Muscle of arm (tissue), 14 donors: ENCODE measurements around the gene ANXA9. TPM values are rescaled to one million over a fixed set of nuclear protein-coding genes. Genes with fewer than 3 reads are reported as not detected.

ENCODE experiments used
- DNase-seq: peaks from one replicate; pipeline ENCODE4 v3.0.0-alpha.2; 2013
- long read RNA-seq, 11 donors: transcript quantifications; one replicate each; lab custom pipeline, GENCODE V29; 2026
- polyA plus RNA-seq, 12 donors: library from polyadenylated mRNA; unstranded; fragments of 120-200 nt; gene quantifications; one replicate each; pipeline ENCODE4 v1.2.1, GENCODE V29; 2013; ENCODE audit not compliant: insufficient read length in 12 of 12

ANXA9 gene, protein sequence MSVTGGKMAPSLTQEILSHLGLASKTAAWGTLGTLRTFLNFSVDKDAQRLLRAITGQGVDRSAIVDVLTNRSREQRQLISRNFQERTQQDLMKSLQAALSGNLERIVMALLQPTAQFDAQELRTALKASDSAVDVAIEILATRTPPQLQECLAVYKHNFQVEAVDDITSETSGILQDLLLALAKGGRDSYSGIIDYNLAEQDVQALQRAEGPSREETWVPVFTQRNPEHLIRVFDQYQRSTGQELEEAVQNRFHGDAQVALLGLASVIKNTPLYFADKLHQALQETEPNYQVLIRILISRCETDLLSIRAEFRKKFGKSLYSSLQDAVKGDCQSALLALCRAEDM
- polyA plus RNA-seq, result 1 to 10 TPM in 10 of 12 donors, not detected in 2; 1.7 to 5.3 (median 3.2) TPM
- long read RNA-seq, donor 1, partial matches to known transcripts, result 5 of 5 reads
- long read RNA-seq, donor 1, other reads (novel, unspliced or antisense), result 0 of 5 reads
- long read RNA-seq, donor 2, result 0 reads
- long read RNA-seq, donor 3, result 0 reads
- long read RNA-seq, donor 4, partial matches to known transcripts, result 5 of 5 reads
- long read RNA-seq, donor 4, other reads (novel, unspliced or antisense), result 0 of 5 reads
- long read RNA-seq, donor 5, result 0 reads
- long read RNA-seq, donor 6, result 0 reads
- long read RNA-seq, donor 7, result 0 reads
- long read RNA-seq, donor 8, result 0 reads
- long read RNA-seq, donor 9, result 0 reads
- long read RNA-seq, donor 10, result 0 reads
- long read RNA-seq, donor 11, result 0 reads

- DNase-seq, result no peak
Observed at GRCh38 chr1:150981805-150982712, at the start of gene ANXA9. ANXA9 (plus strand) TSS chr1:150982292; CDS start chr1:150983106, 814 bp downstream.

DNA sequence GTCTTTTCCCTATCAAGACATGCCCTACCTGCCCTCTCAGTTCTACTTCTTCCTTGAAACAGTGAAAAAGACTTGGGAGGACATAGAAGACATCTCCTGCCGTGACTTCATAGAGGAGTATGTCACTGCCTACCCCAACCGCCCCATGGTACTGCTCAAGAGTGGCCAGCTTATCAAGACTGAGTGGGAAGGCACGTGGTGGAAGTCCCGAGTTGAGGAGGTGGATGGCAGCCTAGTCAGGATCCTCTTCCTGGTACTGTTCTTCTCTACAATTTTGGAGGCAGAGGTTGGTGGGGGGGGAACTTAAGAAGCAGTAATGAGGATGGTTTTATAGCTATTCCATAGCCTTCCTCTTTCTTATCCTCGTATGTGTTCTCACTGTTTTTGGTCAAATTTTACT is 37.2 kb upstream of the ANXA9 start:
- DNase-seq, result no peak

DNA sequence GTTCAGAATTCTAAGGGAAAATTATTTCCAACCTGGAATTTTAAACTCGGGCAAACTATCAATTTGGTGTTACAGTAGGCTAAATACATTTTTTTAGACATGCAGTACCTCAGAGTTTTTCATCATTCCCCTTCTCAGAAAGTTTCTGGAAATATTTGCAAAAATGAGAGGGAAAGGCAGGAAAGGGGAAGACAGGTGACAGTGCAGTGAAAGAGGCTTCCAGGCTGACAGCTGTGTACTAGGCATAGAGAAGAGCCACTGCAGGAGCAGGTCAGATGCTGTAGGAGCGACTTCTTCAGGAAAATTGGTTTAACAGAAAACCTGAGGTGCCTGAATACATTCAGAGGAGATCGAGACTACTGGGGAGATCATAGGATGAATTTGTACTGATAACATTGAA is 27.4 kb upstream of the ANXA9 start:
- DNase-seq, result no peak

DNA sequence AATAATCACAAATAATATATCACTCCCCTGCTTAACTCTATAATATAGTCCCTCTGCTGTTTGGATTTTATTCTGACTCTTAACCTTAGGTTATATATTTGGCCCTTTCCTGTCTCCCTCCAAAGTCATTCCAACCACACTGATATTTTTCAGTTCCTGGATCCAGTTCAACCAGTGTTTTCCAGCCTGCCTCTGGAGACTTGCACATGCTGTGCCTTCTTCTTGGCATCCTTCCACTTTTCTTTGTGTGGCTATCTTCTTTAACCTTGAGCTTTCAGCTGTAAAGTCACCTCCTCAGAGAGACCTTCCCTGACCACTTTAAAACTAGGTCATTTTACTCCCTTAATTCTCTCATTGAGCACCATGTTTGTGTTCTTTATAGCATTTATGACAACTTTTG is 26.8 kb upstream of the ANXA9 start:
- DNase-seq, result no peak

DNA sequence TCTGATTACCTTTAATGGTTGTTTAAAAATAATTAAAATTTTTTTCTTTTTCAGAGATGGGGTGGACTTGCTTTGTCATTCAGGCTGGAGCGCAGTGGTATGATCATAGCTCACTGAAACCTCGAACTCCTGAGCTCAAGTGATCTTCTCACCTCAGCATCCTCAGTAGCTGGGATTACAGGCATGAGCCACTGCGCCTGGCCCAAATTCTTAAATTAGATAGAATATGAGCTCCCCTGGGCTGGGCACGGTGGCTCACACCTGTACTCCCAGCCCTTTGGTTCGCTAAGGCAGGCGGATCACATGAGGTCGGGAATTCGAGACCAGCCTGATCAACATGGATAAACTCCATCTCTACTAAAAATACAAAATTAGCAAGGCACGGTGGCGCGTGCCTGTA is 24.4 kb upstream of the ANXA9 start:
- no peak for DNase-seq

DNA sequence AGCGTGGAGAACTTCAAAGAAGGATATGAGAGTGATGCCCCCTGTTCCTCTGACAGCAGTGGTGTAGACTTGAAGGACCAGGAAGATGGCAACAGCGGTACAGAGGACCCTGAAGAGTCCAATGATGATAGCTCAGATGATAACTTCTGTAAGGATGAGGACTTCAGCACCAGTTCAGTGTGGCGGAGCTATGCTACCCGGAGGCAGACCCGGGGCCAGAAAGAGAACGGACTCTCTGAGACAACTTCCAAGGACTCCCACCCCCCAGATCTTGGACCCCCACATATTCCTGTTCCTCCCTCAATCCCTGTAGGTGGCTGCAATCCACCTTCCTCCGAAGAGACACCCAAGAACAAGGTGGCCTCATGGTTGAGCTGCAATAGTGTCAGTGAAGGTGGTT is 21.4 kb upstream of the ANXA9 start:
- DNase-seq, result no peak

- DNase-seq, result no peak
Observed at GRCh38 chr1:150961756-150962155, 20.3 kb upstream of the ANXA9 start.

DNA sequence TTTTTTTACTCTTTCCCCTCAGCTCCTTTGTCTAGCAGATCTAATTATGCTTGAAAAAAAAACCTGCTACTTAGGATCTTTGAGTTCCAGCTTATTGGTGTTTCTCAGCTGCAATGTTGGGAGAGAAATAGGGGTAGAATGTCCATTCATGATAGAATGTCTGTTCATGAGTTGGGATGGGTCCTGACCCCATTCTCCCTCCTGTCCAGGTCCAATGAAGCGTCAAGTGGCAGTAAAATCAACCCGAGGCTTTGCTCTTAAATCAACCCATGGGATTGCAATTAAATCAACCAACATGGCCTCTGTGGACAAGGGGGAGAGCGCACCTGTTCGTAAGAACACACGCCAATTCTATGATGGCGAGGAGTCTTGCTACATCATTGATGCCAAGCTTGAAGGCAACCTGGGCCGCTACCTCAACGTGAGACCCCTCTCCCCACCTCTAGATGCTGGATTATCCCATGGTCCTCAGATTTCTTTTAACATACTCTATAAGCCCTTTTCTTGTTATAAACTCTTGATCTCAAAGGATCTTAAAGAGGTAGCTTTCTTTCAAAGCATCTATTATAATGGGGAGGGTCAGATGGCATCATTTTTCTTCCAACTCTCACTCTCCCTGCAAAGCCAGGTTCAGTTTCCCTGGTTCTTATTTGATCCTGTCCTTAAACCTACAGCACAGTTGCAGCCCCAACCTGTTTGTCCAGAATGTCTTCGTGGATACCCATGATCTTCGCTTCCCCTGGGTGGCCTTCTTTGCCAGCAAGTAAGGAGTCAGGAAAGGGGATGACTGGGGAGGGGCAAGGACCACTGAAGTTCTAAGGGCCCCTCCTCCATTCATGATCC is 18.6 kb upstream of the ANXA9 start:
- DNase-seq, result no peak

DNA sequence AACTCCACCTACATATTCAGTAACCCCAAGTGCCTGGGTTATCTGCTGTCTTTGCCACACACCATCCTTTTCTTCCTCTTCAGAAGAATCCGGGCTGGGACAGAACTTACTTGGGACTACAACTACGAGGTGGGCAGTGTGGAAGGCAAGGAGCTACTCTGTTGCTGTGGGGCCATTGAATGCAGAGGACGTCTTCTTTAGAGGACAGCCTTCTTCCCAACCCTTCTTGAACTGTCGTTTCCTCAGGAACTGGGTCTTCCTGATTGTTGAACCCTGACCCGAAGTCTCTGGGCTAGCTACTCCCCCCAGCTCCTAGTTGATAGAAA is 18.0 kb upstream of the ANXA9 start:
- DNase-seq, result no peak

- no peak for DNase-seq
Observed at GRCh38 chr1:150965605-150966004, 16.5 kb upstream of the ANXA9 start.

DNA sequence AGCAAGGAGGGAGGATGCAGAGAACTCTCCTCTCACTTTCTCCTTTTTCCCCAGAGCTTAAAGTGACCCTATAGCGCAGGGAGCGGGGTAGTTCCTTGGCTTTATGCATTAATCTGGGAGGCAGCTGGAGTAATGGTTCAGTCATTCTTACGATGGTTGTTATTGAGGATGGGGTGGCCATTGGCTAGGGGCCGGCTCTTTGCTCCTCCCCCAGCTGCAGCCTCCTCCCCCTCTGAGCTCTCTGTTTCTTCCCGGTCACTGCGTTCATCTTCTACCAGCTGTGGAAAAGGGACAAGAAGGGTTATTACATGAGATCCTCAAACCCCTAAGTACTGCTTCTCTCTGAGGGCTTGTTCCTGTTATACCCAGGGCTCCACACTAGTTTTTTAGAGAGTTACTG is 16.1 kb upstream of the ANXA9 start:
- DNase-seq, result no peak

- no peak for DNase-seq
Observed at GRCh38 chr1:150967936-150968335, 14.2 kb upstream of the ANXA9 start.

DNA sequence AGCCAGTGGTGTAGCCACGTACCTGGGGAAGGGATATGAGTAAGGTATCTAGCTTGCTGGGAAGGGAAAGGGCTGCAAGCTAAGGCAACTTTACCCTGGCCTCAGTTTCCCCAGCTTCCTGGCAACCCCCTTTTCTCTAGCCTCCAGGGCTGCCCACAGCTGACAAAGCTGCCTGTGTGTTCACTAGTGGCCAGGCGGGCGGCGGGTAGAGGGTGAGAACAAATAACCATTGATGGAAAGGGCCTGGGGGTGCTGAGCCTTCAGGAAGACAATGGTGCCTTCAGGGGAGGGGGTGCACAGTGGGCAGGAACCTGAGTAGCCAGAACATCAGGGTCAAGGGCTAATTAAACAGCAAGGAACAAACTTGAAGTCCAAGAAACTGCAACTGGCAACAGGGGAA is 13.6 kb upstream of the ANXA9 start:
- DNase-seq, result no peak

- no peak for DNase-seq
Observed at GRCh38 chr1:150969626-150970025, 12.5 kb upstream of the ANXA9 start.

- DNase-seq, result no peak
Observed at GRCh38 chr1:150970808-150971582, 11.1 kb upstream of the ANXA9 start.

DNA sequence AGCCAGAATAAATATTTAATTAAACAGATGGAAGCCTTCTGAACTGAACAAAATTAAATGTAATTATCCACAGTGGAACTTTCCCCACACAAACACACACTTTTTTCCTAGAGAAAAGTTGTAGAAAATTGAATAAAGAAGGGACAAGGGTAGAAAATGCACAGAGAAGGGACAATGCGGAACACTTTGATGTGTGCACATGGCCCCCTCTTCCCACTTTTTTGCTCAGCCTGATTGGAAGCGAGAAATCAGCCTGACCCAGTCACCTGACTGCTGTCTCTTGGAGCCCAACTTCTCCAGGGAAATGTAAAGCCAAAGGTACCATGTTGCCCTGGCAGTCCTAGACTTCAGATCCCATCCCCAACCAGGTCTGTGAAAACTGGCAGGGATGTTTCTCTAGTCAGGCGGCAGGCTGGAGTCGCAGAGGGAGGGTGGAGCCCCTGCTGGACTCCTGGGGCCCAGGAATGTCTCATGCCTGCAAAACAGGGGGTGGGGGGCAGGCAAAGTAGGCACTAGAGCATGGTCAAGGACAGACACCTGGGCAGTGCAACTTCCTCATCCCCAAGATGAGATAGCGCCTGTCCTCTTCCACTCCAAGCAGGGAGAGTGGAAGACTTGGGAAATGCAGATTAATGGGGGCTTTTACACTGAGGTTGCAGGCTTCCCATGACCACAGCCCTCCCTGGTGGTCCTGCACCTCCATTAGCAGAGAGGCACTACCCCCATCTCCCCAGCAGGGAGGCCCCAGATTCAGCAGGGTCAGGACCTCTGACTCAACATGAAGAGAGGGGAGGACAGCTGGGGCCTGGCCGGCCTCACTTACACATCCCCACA is 10.3 kb upstream of the ANXA9 start:
- no peak for DNase-seq

DNA sequence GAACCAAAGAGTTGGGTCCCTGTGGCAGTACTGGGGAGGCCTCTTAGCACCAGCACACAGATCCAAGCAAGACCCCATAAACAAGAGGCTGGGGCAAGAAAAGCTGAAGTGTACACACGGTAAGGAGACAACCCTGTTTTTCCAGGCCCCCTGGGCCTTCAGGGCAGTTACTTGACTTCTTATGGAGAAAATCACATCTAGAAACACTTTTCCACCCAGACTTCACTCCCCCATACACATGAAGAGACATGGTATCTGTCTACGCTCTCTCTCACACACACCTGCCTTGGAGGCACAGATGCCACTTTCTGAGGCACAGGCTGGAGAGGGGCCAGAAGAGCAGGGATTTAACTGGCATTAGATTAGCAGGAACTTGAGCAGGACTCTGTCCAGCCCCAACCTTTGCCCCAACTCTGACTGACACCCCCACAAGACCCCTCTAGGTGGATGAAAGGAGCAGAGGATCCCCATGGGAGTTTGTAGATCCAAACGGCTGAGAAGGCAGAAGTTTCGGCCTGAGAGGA is 9.6 kb upstream of the ANXA9 start:
- no peak for DNase-seq

DNA sequence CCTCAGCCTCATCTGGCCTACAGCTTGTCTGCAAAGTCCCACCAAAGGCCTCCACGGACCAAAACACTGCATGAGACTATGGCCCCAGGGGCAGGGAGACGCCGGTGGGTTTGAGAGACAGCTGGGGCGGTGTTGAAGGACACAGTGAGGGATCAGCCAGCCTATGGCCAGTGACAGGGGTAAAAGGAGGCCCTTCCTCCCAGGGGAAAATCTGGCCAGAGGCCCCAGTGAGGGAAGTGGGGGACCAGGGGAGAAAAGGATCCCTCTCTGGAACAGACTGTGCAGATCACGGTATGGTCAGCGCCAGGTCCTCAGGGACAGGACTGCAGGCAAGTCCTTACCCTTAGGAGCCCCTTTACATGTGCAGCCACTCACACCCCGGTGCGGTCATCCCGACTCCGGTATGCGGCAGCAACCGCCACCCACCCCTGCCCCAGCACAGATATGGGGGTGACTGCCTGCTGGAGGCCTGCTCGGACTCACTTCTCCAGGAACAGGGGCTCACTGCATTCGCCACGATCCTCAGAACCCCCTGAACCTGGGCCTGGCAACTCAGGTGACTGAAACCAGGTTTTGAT is 8.7 kb upstream of the ANXA9 start:
- no peak for DNase-seq
